Renal cortex interstitium (tissue), 15 donors: ENCODE results near the gene DDX39A. TPM values are rescaled to one million over a fixed set of nuclear protein-coding genes. Genes with fewer than 3 reads are reported as not detected.
"Not testable (repeated sequence)": the region's sequence is repeated elsewhere in the genome, so short reads cannot be mapped to it uniquely, and the experiment has no call there.

Experiments
- DNase-seq, 11 donors: peaks; one replicate each; pipeline ENCODE4 v3.0.0-alpha.2; 2013; ENCODE audit warnings: low read depth in 9 of 11, low spot score in 4 of 11; ENCODE audit errors: extremely low read depth in 1 of 11
- long read RNA-seq, 16 experiments: transcript quantifications; one replicate each; lab custom pipeline, GENCODE V29; 2026
- polyA plus RNA-seq, 3 donors: library from polyadenylated mRNA; unstranded; fragments of 120-200 nt; gene quantifications; one replicate each; pipeline ENCODE4 v1.2.1, GENCODE V29; 2013; ENCODE audit not compliant: insufficient read length in 3 of 3

DDX39A gene
- 10 to 100 TPM; 49.4 to 63.4 (median 62.7) TPM for polyA plus RNA-seq
- long read RNA-seq, donor 1, transcript DDX39A-201 (11 exons, 1,471 nt): major isoform, 10 of 14 reads
- long read RNA-seq, donor 1, partial matches to known transcripts: 0 of 14 reads
- long read RNA-seq, donor 1, other reads (novel, unspliced or antisense): 0 of 14 reads
- long read RNA-seq, donor 2, transcript DDX39A-201 (11 exons, 1,471 nt): major isoform, 13 of 15 reads
- long read RNA-seq, donor 2, partial matches to known transcripts: 0 of 15 reads
- long read RNA-seq, donor 2, other reads (novel, unspliced or antisense): 0 of 15 reads
- long read RNA-seq, donor 3, transcript DDX39A-201 (11 exons, 1,471 nt): major isoform, 23 of 28 reads
- long read RNA-seq, donor 3, partial matches to known transcripts: 0 of 28 reads
- long read RNA-seq, donor 3, other reads (novel, unspliced or antisense): 0 of 28 reads
- long read RNA-seq, donor 4, transcript DDX39A-206 (4 exons, 1,813 nt): minor isoform, 5 of 19 reads
- long read RNA-seq, donor 4, transcript DDX39A-201 (11 exons, 1,471 nt): major isoform, 7 of 19 reads
- long read RNA-seq, donor 4, partial matches to known transcripts: 6 of 19 reads
- long read RNA-seq, donor 4, other reads (novel, unspliced or antisense): 0 of 19 reads
- long read RNA-seq, donor 5, transcript DDX39A-201 (11 exons, 1,471 nt): major isoform, 25 of 43 reads
- long read RNA-seq, donor 5, transcript DDX39A-206 (4 exons, 1,813 nt): minor isoform, 6 of 43 reads
- long read RNA-seq, donor 5, partial matches to known transcripts: 9 of 43 reads
- long read RNA-seq, donor 5, other reads (novel, unspliced or antisense): 0 of 43 reads
- long read RNA-seq, donor 6, transcript DDX39A-201 (11 exons, 1,471 nt): major isoform, 19 of 28 reads
- long read RNA-seq, donor 6, partial matches to known transcripts: 5 of 28 reads
- long read RNA-seq, donor 6, other reads (novel, unspliced or antisense): 0 of 28 reads
- long read RNA-seq, donor 7, transcript DDX39A-201 (11 exons, 1,471 nt): major isoform, 16 of 24 reads
- long read RNA-seq, donor 7, partial matches to known transcripts: 0 of 24 reads
- long read RNA-seq, donor 7, other reads (novel, unspliced or antisense): 0 of 24 reads
- long read RNA-seq, donor 8: 0 reads
- long read RNA-seq, donor 9, transcript DDX39A-201 (11 exons, 1,471 nt): major isoform, 15 of 27 reads
- long read RNA-seq, donor 9, partial matches to known transcripts: 11 of 27 reads
- long read RNA-seq, donor 9, other reads (novel, unspliced or antisense): 0 of 27 reads
- long read RNA-seq, donor 10, transcript DDX39A-201 (11 exons, 1,471 nt): major isoform, 11 of 17 reads
- long read RNA-seq, donor 10, partial matches to known transcripts: 0 of 17 reads
- long read RNA-seq, donor 10, other reads (novel, unspliced or antisense): 0 of 17 reads
- long read RNA-seq, donor 11, transcript DDX39A-201 (11 exons, 1,471 nt): major isoform, 9 of 10 reads
- long read RNA-seq, donor 11, partial matches to known transcripts: 0 of 10 reads
- long read RNA-seq, donor 11, other reads (novel, unspliced or antisense): 0 of 10 reads
- long read RNA-seq, donor 12, transcript DDX39A-201 (11 exons, 1,471 nt): major isoform, 9 of 9 reads
- long read RNA-seq, donor 12, partial matches to known transcripts: 0 of 9 reads
- long read RNA-seq, donor 12, other reads (novel, unspliced or antisense): 0 of 9 reads
- long read RNA-seq, donor 13: 0 reads
- long read RNA-seq, donor 14, transcript DDX39A-201 (11 exons, 1,471 nt): major isoform, 9 of 15 reads
- long read RNA-seq, donor 14, partial matches to known transcripts: 0 of 15 reads
- long read RNA-seq, donor 14, other reads (novel, unspliced or antisense): 0 of 15 reads
- long read RNA-seq, donor 15, transcript DDX39A-201 (11 exons, 1,471 nt): major isoform, 7 of 10 reads
- long read RNA-seq, donor 15, partial matches to known transcripts: 0 of 10 reads
- long read RNA-seq, donor 15, other reads (novel, unspliced or antisense): 0 of 10 reads
- long read RNA-seq, donor 16, transcript DDX39A-206 (4 exons, 1,813 nt): minor isoform, 14 of 228 reads
- long read RNA-seq, donor 16, transcript DDX39A-201 (11 exons, 1,471 nt): major isoform, 37 of 228 reads
- long read RNA-seq, donor 16, partial matches to known transcripts: 129 of 228 reads
- long read RNA-seq, donor 16, other reads (novel, unspliced or antisense): 46 of 228 reads

- DNase-seq: peak; percentile 94 to 99 (median 98)
Observed at GRCh38 chr19:14419106-14419813, at the start of gene DDX39A. Gene DDX39A, minus strand, starts transcription at chr19:14419341. Its CDS starts 6,121 bp downstream, at chr19:14413220.

- no peak for DNase-seq
Observed at GRCh38 chr19:14467816-14468215, 48.7 kb upstream of the DDX39A start.

- no peak for DNase-seq
Observed at GRCh38 chr19:14467391-14467790, 48.2 kb upstream of the DDX39A start.

GRCh38 chr19:14463747-14464146 is 44.6 kb upstream of the DDX39A start:
- DNase-seq: no peak

- DNase-seq: not testable (repeated sequence)
Observed at GRCh38 chr19:14462401-14462800, 43.3 kb upstream of the DDX39A start.

- DNase-seq: no peak
Observed at GRCh38 chr19:14460935-14461334, 41.8 kb upstream of the DDX39A start.

GRCh38 chr19:14459703-14460102 is 40.6 kb upstream of the DDX39A start:
- DNase-seq: no peak

GRCh38 chr19:14452303-14452702 is 33.2 kb upstream of the DDX39A start:
- not testable (repeated sequence) for DNase-seq

- no peak for DNase-seq
Observed at GRCh38 chr19:14450876-14451275, 31.7 kb upstream of the DDX39A start.

- no peak for DNase-seq
Observed at GRCh38 chr19:14450168-14450874, 31.2 kb upstream of the DDX39A start.

- DNase-seq: no peak
Observed at GRCh38 chr19:14449321-14449720, 30.2 kb upstream of the DDX39A start.

GRCh38 chr19:14446336-14447036 is 27.3 kb upstream of the DDX39A start:
- no peak for DNase-seq

GRCh38 chr19:14443632-14444216 is 24.6 kb upstream of the DDX39A start:
- no peak for DNase-seq

GRCh38 chr19:14442891-14443631 is 23.9 kb upstream of the DDX39A start:
- no peak for DNase-seq
